Stimulated activated CD8-positive, alpha-beta memory T cell treated with anti-CD3 and anti-CD28 coated beads, Interleukin-7, amount 100 ng/mL, for 1 hour (primary cell): Measurements from ENCODE around the gene HMCES.
A peak's percentile ranks its signal among the peaks of the same experiment; 100 is the strongest.

Experiments used
- DNase-seq, 2 donors: peaks; one replicate each; pipeline ENCODE4 v3.0.0-alpha.2; 2020; ENCODE audit warnings: low read depth in 2 of 2

The HMCES gene

GRCh38 chr3:129304146-129304961 is 25.7 kb downstream of the HMCES start:
- no peak for DNase-seq

DNA sequence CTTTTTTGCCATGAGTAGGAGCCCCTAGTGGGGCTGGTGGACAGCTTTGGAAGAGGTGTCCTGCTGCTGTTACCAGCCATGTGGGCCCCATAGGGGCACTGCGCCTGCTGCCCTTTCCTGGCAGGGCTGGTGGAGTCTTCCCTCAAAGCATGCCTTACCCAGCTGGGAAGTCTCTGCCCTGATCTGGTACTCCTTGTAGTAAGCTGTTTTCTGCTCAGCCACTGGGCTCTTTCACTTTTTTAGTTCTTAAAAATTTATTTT is 26.2 kb downstream of the HMCES start:
- DNase-seq: no peak

DNA sequence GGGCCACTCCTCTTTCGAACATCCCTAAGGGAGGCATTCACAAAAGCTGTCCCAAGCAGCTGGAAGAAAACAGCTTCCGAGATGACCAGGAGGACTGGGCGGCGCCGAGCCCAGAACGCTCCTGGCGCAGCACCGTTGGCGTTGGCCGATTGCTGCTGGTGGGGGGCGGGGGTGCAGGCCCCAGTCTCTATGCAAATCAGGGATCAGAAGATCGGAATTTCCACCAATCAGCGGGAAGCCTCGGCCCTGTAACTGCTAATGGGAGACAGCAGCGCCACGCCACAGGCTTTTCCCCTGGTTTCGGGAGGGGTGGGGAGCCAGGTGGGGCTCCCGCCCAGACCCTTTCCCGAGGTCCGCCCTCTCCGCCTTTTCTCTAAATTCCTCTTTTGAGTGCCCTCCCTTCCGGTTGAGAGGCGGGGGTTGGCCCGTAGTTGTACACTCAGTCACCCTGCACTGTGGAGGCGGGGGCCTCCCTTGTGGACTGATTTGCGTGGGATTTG is 27.0 kb downstream of the HMCES start:
- DNase-seq: no peak

DNA sequence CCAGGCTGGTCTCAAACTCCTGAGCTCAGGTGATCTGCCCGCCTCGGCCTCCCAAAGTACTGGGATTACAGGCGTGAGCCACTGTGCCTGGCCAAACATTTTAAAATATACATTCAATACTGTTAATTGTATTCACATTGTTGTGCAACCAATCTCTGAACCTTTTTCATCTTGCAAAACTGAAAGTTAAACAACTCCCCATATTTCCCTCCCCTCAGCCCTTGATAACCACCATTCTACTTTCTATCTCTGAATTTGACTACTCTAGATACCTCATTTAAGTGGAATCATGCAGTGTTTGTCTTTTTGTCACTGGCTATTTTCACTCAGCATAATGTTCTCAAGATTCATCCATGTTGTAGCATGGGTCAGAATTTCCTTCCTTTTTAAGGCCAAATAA is 30.0 kb downstream of the HMCES start:
- DNase-seq: no peak

GRCh38 chr3:129310111-129311011 is 31.7 kb downstream of the HMCES start:
- DNase-seq: no peak

GRCh38 chr3:129311054-129311902 is 32.6 kb downstream of the HMCES start:
- DNase-seq: no peak

GRCh38 chr3:129312021-129312639 is 33.5 kb downstream of the HMCES start:
- DNase-seq: no peak

GRCh38 chr3:129312671-129313414 is 34.2 kb downstream of the HMCES start:
- DNase-seq: no peak

- DNase-seq: no peak
Measured at GRCh38 chr3:129313415-129313664, 34.7 kb downstream of the HMCES start.

DNA sequence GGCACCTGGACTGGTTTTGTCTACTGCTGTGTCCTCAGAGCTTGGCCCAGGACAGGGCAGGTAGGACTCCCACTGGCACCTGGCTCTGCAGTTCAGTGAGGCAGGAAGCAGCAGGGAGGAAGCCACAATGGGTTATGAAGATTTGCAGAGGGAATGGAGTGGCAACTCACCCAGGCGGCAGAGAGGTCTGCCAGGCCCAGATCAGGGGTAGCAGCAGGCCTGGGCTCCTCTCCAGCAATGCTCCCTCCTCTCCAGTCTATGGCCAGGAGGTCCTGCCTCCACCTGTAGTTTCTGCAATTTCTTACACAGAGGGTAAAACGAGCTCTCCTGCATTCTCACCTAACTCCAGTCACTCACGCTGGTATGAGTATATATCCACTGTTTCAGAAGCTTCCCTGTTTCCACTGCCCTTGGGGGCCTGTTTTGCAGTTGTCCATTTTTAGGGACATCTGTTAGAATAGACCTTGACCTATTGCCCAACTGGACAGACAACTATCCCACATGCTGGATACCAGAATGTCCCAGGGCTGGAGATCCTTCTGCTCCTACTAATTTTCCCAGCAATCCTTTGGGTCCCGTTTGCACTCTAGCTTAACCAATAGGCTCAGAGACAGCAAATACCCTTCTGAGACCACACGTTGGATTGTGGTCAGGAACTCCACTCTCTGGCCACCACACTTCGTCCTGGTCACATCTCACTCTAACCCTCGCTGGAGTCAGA is 35.2 kb downstream of the HMCES start:
- no peak for DNase-seq

- no peak for DNase-seq
Measured at GRCh38 chr3:129314386-129315222, 35.9 kb downstream of the HMCES start.

- no peak for DNase-seq
Measured at GRCh38 chr3:129315223-129315997, 36.7 kb downstream of the HMCES start.

GRCh38 chr3:129315998-129316247 is 37.3 kb downstream of the HMCES start:
- DNase-seq: no peak

DNA sequence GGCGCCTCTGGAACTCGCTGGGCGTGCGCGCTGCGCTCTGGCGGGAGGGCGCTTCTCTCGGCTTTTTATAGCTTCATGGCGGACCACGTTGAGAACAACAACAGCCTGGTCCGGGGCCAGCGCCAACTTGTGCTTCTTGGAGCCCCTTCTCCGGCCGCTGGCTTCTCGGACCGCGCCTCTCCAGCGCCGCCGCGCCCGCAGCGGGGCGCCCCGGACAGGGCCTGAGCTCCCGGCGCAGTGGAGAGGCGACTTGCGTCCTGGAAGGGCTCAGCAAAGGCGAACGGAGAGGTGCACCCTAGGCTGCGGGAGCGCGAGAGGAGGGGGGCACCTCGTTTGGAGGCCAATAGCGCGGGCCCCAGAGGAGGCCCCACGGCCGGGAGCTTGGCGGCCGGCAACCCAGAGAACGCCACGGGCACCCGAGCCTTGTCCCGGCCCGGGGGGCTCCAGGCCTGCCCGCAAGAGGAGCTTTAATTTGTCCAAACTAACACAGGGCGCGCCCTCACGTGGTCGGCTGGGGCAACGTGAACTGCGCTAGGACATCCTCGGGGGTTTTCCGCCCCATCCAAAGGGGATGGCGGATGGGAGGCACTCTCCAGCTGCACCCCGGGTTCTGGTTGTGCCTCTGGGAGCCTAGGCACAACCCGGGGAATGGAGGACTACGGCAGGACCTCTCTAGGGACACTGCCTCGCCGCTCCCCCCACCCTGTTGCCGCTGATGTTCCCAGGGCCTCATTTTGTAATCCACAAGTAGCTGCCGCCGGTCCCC is 37.8 kb downstream of the HMCES start:
- DNase-seq: peak; percentile 74 to 93

- DNase-seq: no peak
Measured at GRCh38 chr3:129317014-129317771, 38.5 kb downstream of the HMCES start.

- DNase-seq: no peak
Measured at GRCh38 chr3:129317848-129318247, 39.2 kb downstream of the HMCES start.

DNA sequence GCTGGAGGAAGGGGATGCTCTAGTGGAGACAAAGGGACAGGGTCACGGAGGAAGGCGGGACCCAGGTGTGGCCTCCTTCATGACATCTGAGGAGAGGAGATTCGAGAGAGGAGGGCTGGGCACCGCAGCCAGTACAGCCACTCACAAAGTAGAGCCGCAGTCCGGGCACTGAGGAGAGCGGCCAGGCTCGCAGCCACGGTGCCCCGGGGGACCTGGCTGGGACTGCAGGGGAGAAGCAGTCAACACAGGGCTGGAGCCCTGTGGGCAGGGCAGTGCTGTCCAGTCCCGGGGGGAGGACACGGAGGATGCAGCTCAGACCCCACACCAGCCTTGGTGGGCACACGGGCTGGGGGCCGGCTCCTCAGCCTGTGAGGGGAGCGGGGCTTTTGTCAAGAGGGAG is 40.3 kb downstream of the HMCES start:
- no peak for DNase-seq

DNA sequence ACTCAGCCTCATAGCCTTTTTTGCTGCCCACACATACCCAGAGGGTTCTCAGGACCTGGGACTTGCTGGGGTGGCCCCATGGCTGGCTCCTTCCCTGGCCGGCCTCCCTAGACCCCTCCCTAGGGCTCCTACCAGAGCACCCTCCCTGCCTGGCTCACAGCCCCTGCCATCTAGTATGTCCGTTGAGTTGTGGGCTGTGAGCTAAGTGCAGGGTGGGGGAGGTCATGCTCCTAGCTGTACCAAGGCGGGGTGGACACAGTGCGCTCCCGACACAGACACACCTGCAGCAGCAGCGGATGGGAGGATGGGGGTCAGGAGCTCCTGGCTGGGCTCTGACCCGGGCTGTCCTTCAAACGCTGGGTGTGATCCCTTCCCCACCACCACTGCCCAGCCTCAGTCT is 41.6 kb downstream of the HMCES start:
- DNase-seq: no peak
